ENCODE data around the gene KRTAP5-10. TPM values are rescaled to one million over a fixed set of nuclear protein-coding genes. Genes with fewer than 3 reads are reported as not detected.

The KRTAP5-10 gene
- total RNA-seq (2022; extraction: Qiagen RNA extraction) = not detected in 5 replicates

DNA sequence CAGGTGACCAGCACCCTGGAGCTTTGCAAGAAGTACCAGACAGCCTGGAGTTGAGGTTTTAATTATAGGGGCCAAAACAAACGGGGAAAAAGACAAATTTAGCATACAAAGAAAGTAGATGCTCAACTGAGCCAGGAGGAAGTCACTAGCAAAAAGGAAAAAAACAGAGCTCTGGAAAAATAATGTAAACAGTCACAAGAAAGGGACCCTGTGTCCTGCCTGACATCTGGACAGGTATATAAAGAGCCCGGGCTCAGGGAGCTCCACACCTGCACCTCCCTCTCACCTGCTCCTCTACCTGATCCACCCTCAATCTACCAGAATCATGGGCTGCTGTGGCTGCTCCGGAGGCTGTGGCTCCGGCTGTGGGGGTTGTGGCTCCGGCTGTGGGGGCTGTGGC, at the start of gene KRTAP5-10:
KRTAP5-10 (plus strand) TSS at position 301 of the 400 bp plus-strand sequence; CDS start at position 326, 25 bp downstream.

DNA sequence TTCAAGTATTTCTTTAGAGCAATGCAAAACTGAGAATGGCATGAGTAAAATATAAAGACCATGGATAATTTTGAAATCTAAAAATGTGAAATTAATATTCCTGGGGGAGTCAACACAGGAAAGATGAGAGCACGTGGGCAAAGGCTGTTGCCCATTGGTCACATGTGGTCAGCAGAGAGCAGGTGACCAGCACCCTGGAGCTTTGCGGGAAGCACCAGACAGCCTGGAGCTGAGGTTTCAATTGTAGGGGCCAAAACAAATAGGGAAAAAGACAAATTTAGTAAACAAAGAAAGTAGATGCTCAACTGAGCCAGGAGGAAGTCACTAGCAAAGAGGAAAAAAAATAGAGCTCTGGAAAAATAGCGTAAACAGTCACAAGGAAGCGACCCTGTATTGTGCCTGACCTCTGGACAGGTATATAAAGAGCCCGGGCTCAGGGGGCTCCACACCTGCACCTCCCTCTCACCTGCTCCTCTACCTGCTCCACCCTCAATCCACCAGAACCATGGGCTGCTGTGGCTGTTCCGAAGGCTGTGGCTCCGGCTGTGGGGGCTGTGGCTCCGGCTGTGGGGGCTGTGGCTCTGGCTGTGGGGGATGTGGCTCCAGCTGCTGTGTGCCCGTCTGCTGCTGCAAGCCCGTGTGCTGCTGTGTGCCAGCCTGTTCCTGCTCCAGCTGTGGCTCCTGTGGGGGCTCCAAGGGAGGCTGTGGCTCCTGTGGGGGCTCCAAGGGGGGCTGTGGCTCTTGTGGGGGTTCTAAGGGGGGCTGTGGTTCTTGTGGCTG, 38.4 kb upstream of the KRTAP5-10 start, which contains the start of gene KRTAP5-7:
KRTAP5-7 (plus strand) TSS at position 472 of the 780 bp plus-strand sequence; CDS start at position 506, 34 bp downstream.

DNA sequence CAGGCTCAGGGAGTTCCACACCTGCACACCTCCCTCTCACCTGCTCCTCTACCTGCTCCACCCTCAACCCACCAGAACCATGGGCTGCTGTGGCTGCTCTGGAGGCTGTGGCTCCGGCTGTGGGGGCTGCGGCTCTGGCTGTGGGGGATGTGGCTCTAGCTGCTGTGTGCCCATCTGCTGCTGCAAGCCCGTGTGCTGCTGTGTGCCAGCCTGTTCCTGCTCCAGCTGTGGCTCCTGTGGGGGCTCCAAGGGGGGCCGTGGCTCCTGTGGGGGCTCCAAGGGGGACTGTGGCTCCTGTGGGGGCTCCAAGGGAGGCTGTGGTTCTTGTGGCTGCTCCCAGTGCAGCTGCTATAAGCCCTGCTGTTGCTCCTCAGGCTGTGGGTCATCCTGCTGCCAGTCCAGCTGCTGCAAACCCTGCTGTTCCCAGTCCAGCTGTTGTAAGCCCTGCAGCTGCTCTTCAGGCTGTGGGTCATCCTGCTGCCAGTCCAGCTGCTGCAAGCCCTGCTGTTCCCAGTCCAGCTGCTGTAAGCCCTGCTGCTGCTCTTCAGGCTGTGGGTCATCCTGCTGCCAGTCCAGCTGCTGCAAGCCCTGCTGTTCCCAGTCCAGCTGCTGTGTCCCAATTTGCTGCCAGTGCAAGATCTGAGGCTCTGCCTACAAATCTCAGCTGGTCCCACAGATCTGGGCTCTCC, 27.2 kb upstream of the KRTAP5-10 start, which contains the start of gene KRTAP5-8:
KRTAP5-8 (plus strand) TSS at position 49 of the 689 bp plus-strand sequence; CDS start at position 80, 31 bp downstream.

DNA sequence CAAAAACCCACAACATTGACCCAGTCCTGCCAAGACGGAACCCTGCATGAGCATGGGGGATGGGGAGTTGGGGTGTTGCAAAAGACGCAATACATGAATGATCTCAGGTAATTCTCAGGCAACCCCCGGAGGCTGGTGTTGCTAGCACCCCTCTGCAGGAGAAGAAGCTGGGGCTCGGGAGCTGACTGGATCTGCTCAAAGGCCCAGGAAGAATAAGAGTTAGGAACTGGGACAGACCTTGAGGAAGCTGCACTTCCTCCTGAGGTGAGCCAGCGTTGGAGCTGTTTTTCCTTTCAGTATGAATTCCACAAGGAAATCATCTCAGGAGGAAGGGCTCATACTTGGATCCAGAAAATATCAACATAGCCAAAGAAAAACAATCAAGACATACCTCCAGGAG, 17.2 kb upstream of the KRTAP5-10 start, which contains the start of gene KRTAP5-9:
KRTAP5-9 (plus strand) TSS at position 301 of the 400 bp plus-strand sequence. CDS start 238 bp downstream, outside the sequence.

DNA sequence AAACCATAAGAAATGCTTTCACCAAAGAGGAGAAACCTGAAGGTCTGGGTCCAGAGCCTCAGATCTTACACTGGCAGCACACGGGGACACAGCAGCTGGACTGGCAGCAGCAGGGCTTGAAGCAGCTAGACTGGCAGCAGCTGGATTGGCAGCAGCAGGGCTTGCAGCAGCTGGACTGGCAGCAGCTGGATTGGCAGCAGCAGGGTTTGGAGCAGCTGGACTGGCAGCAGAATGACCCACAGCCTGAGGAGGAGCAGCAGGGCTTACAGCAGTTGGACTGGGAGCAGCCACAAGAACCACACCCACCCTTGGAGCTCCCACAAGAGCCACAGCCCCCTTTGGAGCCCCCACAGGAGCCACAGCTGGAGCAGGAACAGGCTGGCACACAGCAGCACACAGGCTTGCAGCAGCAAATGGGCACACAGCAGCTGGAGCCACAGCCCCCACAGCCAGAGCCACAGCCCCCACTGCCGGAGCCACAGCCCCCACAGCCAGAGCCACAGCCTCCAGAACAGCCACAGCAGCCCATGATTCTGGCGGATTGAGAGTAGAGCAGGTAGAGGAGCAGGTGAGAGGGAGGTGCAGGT, 17.0 kb downstream of the KRTAP5-10 start, which contains the start of gene KRTAP5-11:
KRTAP5-11 (minus strand) TSS at position 567 of the 587 bp plus-strand sequence; CDS start at position 529, 38 bp downstream.

Other genes starting within 250 kb of the KRTAP5-10 start
- gene DHCR7, start 117.2 kb upstream of the KRTAP5-10 start, total RNA-seq (2022; extraction: Qiagen RNA extraction) = 41.9 to 51.9 TPM (median 51.1 TPM) in 5 replicates
- 37.5 to 50.3 TPM (median 48.7 TPM) in 5 replicates for gene NADSYN1, start 112.4 kb upstream of the KRTAP5-10 start, total RNA-seq (2022; extraction: Qiagen RNA extraction)
- not detected in 5 replicates for gene KRTAP5-7, start 38.3 kb upstream of the KRTAP5-10 start, total RNA-seq (2022; extraction: Qiagen RNA extraction)
- 0.12 TPM in 1 of 5 replicates, not detected in the others for gene KRTAP5-8, start 27.5 kb upstream of the KRTAP5-10 start, total RNA-seq (2022; extraction: Qiagen RNA extraction)
- 0.10 TPM in 1 of 5 replicates, not detected in the others for gene KRTAP5-9, start 17.1 kb upstream of the KRTAP5-10 start, total RNA-seq (2022; extraction: Qiagen RNA extraction)
- gene KRTAP5-11, start 17.3 kb downstream of the KRTAP5-10 start, total RNA-seq (2022; extraction: Qiagen RNA extraction) = not detected in 5 replicates